ENCODE measurements around the gene HLTF.

DNA sequence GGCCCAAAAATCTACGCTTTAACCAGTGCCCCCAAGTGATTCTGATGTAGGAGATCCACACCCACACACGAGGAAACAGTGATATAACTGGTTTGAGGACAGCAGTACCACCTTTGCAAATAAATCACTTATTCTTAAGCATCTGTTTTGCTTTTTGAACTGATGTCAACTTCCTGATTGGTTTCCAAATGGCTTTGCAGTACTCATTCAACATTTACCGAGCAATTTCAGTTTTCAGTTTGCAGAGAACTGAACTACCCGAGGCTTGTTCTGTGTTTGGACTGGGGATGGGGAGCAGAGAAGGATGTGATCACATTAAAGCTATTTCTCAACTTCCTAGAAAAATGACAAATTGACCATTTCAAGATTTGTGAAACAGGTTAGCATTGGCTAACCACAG, 96.1 kb downstream of the HLTF start:
- TF ChIP-seq BHLHE40 (IDR thresholded peaks at IDR 0.05; ENCODE audit: borderline replicate concordance): no peak
- TF ChIP-seq SUZ12 (IDR thresholded peaks at IDR 0.05): no peak
- TF ChIP-seq TARDBP (IDR thresholded peaks at IDR 0.05): no peak
- no peak for TF ChIP-seq ARNT (IDR thresholded peaks at IDR 0.05)
- TF ChIP-seq FOXK2 (IDR thresholded peaks at IDR 0.05): no peak
- no peak for TF ChIP-seq ZNF384 (IDR thresholded peaks at IDR 0.05)
- TF ChIP-seq FOXM1 (IDR thresholded peaks at IDR 0.05; ENCODE audit: borderline replicate concordance): no peak
- no peak for TF ChIP-seq FOXA1 (IDR thresholded peaks at IDR 0.05)
